Body of pancreas (tissue), 4 donors: Measurements from ENCODE around the gene FCHSD2.

ENCODE experiments used
- POLR2A ChIP-seq, 3 donors: fragments of 450-650 bp; IDR thresholded peaks; one replicate each; pipeline ENCODE4 v1.6.1; 2016; ENCODE audit warnings: antibody characterized with exemption in 3 of 3, mild to moderate bottlenecking in 2 of 3
- TF ChIP-seq, protein P1 (sequence below), 7 experiments: fragments of 450-650 bp in 4 of 7; fragments of 200-600 bp in 3 of 7; sonication (generic) in 3 of 7; IDR thresholded peaks; one replicate each; pipeline ENCODE4 v1.5.1; 2016 to 2019; ENCODE audit warnings: antibody characterized with exemption in 7 of 7

DNA sequence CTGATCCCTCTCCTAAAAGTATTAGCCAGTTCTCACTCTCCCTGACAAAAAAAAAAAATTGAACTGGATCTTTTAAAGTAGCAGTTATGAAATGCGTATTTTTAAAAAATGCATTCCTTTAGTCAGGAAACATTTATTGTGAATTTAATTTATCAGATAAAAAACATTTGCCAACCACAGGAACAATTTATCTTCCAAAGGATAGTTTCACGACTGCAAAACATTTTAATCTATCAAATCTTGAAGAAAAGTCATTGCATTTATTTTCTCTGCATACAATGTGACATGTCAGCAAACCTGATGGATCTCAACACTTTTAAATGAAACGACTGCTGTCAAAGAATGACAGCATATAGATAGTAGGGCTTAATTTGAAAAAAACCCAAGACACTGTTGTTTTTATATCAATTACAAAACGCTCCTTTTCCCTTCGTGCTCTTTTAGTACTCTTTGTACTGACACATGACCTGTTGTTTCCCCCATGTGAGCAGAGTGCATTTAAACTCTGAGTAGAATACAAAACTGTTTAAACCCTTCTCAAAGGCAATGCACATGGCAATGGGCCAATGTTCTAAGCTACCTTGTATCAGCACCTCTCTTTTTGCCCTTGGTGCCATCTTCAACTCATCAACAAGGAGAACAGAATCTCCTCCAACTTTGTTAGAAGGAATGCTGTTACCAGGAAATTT lies 220.9 kb downstream of the FCHSD2 start:
- TF ChIP-seq, protein P1, sequence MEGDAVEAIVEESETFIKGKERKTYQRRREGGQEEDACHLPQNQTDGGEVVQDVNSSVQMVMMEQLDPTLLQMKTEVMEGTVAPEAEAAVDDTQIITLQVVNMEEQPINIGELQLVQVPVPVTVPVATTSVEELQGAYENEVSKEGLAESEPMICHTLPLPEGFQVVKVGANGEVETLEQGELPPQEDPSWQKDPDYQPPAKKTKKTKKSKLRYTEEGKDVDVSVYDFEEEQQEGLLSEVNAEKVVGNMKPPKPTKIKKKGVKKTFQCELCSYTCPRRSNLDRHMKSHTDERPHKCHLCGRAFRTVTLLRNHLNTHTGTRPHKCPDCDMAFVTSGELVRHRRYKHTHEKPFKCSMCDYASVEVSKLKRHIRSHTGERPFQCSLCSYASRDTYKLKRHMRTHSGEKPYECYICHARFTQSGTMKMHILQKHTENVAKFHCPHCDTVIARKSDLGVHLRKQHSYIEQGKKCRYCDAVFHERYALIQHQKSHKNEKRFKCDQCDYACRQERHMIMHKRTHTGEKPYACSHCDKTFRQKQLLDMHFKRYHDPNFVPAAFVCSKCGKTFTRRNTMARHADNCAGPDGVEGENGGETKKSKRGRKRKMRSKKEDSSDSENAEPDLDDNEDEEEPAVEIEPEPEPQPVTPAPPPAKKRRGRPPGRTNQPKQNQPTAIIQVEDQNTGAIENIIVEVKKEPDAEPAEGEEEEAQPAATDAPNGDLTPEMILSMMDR (IDR thresholded peaks at IDR 0.05) = no peak
- TF ChIP-seq POLR2A (IDR thresholded peaks at IDR 0.05) = no peak
